ENCODE data around the gene MTARC2.

- TF ChIP-seq MAZ (IDR thresholded peaks at IDR 0.05; ENCODE audit: borderline replicate concordance, low read depth, low read length) (no peak), POLR2A (IDR thresholded peaks at IDR 0.05; ENCODE audit: low read depth, low read length) (no peak)
Observed at GRCh38 chr1:220700556-220701179, 47.5 kb upstream of the MTARC2 start.
